ENCODE results near the gene ALDOC. TPM values are rescaled to one million over a fixed set of nuclear protein-coding genes. Genes with fewer than 3 reads are reported as not detected.

ALDOC gene
- total RNA-seq, 1 donor from 2014 or later, result 16.1 TPM

DNA sequence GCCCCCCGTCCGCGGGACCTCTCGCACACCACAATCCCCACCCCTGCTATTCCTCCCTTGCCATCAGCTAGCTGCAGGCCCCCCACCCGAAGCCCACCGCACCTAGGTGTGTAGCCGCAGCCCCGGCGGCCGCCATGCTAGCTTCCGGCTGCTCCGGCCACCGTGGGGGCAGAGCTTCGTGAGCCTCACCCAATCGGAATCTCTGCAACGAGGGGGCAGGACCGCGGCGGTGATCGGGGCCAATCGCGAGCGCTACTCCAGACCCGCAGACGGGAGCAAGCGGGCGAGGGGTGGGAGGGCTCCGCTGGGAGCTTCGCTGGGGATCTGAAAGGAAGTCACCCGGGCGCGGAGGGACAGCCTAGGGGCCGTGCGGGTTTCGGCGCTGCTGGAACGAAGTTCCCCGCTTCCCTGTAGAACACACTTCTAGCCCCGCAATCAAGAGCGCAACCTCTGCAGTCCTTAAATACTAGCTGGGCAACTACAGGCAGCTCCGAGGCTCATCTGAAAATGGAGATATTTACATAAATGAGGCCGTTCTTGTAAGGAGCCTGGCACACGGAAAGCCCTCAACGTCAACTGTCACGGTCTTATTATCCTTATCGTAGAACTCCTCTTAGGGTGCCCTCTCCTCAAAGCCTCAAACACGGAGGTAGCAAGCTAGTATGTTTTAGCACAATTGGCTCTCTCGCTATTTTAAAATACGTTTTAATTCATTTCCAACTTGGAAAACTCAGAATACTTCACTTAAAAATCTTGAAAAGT lies 5.2 kb downstream of the ALDOC start, which contains the start of gene PIGS:
TSS of gene PIGS (minus strand) at position 164 of the 762 bp plus-strand sequence. CDS start at position 136, 28 bp downstream.
- Mint-ChIP-seq H3K4me3 (peak within 1 kb of the TSS; percentile 95), H3K27ac (ENCODE audit: unreplicated experiment) (peak within 1 kb of the TSS; percentile 35), H3K27me3 (ENCODE audit: low read depth) (no peaks in the 10 kb centered on the region), H3K36me3 (ENCODE audit: low read depth) (peaks cover 6% of the 10 kb centered on the region), H3K9me3 (no peaks in the 10 kb centered on the region), H3K4me1 (peaks cover 38% of the 10 kb centered on the region)
- TF ChIP-seq, protein P1, sequence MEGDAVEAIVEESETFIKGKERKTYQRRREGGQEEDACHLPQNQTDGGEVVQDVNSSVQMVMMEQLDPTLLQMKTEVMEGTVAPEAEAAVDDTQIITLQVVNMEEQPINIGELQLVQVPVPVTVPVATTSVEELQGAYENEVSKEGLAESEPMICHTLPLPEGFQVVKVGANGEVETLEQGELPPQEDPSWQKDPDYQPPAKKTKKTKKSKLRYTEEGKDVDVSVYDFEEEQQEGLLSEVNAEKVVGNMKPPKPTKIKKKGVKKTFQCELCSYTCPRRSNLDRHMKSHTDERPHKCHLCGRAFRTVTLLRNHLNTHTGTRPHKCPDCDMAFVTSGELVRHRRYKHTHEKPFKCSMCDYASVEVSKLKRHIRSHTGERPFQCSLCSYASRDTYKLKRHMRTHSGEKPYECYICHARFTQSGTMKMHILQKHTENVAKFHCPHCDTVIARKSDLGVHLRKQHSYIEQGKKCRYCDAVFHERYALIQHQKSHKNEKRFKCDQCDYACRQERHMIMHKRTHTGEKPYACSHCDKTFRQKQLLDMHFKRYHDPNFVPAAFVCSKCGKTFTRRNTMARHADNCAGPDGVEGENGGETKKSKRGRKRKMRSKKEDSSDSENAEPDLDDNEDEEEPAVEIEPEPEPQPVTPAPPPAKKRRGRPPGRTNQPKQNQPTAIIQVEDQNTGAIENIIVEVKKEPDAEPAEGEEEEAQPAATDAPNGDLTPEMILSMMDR (conservative IDR thresholded peaks at IDR 0.05), result no peak
- DNase-seq (ENCODE audit: low read depth, low spot score), result peak; percentile 91

DNA sequence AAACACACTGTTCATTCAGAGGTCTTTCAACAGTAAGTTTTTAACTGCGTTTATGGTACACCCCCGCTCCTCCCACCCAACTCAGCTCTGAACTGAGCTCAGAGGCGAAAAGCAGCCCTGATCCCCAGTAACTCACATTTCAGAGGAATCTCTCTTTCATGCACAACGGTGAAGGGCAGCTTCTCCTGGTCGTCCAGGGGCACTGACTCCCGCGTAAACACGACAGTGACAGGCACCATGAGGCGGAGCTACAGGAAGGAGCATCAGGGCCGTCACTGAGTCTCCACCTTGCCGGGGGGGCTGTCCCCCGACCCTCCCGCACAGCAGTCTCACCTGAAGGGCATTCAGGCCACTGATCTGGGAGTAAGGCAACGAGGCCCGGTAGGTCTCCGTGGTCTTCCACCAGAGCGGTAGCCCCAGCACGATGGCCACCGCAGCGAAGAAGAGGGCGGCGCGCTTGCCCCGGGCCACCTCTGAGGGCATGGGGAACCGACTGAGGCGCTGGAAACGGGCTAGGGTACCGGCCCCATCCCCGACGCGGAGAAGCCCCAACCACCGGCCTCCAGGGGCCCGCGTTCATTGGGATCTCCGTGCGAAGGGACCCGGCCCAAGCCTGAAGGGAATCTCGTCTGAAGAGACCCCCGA lies 5.9 kb downstream of the ALDOC start:
- H3K4me1 Mint-ChIP-seq, result peaks cover 31% of the 10 kb centered on the region
- peak overlapping the region; percentile 95 for H3K4me3 Mint-ChIP-seq

DNA sequence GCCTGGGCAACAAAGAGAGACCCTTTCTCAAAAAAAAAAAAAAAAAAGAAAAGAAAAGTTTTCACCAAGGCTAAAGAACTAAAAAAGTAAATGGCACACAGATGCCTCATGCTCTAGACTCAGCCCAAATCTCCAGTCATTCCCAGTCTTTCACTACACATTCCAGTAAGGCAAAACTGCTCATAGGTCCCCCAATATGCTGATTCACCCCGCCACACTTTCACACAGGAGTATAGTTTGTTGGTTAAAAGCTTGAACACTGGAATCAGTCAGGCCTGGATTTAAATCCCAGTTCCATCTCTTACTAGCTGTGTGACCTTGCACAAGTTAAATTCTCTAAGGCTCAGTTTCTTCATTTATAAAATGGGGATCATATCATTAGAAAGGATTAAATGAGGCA lies 7.2 kb downstream of the ALDOC start:
- Mint-ChIP-seq H3K27me3 (ENCODE audit: low read depth) (no peaks in the 10 kb centered on the region), H3K9me3 (no peaks in the 10 kb centered on the region), H3K27ac (ENCODE audit: unreplicated experiment) (no peak overlapping the region), H3K36me3 (ENCODE audit: low read depth) (peaks cover 6% of the 10 kb centered on the region), H3K4me1 (peaks cover 31% of the 10 kb centered on the region), H3K4me3 (peak overlapping the region; percentile 95)
- no peak for DNase-seq (ENCODE audit: low read depth, low spot score)
- TF ChIP-seq, protein P1 (conservative IDR thresholded peaks at IDR 0.05), result no peak

More for the DNA sequence above, 5.9 kb downstream of the ALDOC start:
- DNase-seq (ENCODE audit: low read depth, low spot score), result peak; percentile 20
- H3K36me3 Mint-ChIP-seq (ENCODE audit: low read depth), result peaks cover 6% of the 10 kb centered on the region
- H3K9me3 Mint-ChIP-seq, result no peaks in the 10 kb centered on the region
- TF ChIP-seq, protein P1 (conservative IDR thresholded peaks at IDR 0.05), result no peak
- peak overlapping the region; percentile 35 for H3K27ac Mint-ChIP-seq (ENCODE audit: unreplicated experiment)
- no peaks in the 10 kb centered on the region for H3K27me3 Mint-ChIP-seq (ENCODE audit: low read depth)

DNA sequence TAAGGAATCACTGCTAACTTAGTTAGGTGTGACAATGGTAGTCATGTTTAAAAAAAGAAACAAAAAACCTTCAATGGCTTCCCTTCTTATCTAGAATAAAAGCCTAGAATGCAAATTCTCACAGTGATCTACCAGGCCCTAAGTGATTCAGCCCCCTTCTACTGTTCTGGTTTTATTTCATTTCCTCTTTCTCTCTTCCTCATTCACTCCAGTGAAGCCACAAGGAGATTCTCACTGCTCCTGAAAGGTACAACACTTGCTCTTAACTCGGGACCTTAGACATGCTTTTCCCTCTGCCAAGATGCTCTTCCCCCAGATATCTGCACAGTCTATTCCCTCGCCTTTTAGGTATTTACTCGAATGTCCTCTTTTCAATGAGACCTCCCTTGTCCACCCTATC lies 9.1 kb downstream of the ALDOC start:
- H3K9me3 Mint-ChIP-seq, result no peaks in the 10 kb centered on the region
- H3K4me3 Mint-ChIP-seq, result peak overlapping the region; percentile 31
- no peak for DNase-seq (ENCODE audit: low read depth, low spot score)
- H3K27me3 Mint-ChIP-seq (ENCODE audit: low read depth), result no peaks in the 10 kb centered on the region
- TF ChIP-seq, protein P1 (conservative IDR thresholded peaks at IDR 0.05), result no peak
- peaks cover 6% of the 10 kb centered on the region for H3K36me3 Mint-ChIP-seq (ENCODE audit: low read depth)
- H3K4me1 Mint-ChIP-seq, result peaks cover 31% of the 10 kb centered on the region
- H3K27ac Mint-ChIP-seq (ENCODE audit: unreplicated experiment), result no peak overlapping the region

DNA sequence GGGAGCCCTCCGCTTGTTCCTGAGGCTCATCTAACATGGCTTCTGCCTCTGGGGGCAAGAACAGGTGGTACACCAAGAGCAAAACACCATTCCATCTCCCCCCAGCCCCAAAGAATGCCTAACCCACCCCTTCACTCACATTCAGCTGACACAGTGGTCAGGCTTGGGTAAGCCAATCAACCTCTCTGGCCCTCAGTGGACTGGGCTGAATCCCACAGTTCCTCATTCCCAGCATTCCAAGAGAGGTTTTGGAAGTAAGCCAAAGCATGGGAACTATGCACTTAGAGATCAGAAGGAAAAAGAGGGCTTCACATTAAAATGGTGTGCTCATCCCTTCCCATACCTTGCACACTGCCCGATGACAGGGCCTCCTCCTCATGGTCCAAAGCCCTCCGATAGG lies 13.2 kb downstream of the ALDOC start:
- Mint-ChIP-seq H3K4me3 (no peak overlapping the region), H3K4me1 (peaks cover 6% of the 10 kb centered on the region), H3K36me3 (ENCODE audit: low read depth) (peaks cover 10% of the 10 kb centered on the region), H3K27me3 (ENCODE audit: low read depth) (no peaks in the 10 kb centered on the region), H3K27ac (ENCODE audit: unreplicated experiment) (no peak overlapping the region), H3K9me3 (no peaks in the 10 kb centered on the region)
- TF ChIP-seq, protein P1 (conservative IDR thresholded peaks at IDR 0.05), result no peak
- DNase-seq (ENCODE audit: low read depth, low spot score), result no peak
